IMR-90 (cell line): ENCODE data around the gene SCN8A.

Experiments used
- CTCF ChIP-seq: conservative IDR thresholded peaks from 2 replicates; pipeline ENCODE4 v1.5.1; 2012; ENCODE audit warnings: mild to moderate bottlenecking, low read depth, low read length, improper control_type of control experiment
- ELK1 ChIP-seq: fragments of 150-350 bp; IDR thresholded peaks from 2 replicates; pipeline ENCODE4 v1.6.1; 2016; ENCODE audit warnings: low read depth, mild to moderate bottlenecking, low read length, moderate library complexity, borderline replicate concordance
- MAFK ChIP-seq: IDR thresholded peaks from 2 replicates; pipeline ENCODE4 v1.6.1; 2012; ENCODE audit warnings: low read depth, low read length, improper control_type of control experiment
- POLR2A ChIP-seq: IDR thresholded peaks from 2 replicates; pipeline ENCODE4 v1.6.1; 2012; ENCODE audit warnings: mild to moderate bottlenecking, low read depth, low read length
- RAD21 ChIP-seq: IDR thresholded peaks from 2 replicates; pipeline ENCODE4 v1.6.1; 2012; ENCODE audit warnings: low read length, improper control_type of control experiment

- no peak for TF ChIP-seq CTCF
- no peak for TF ChIP-seq POLR2A
- no peak for TF ChIP-seq RAD21
- TF ChIP-seq MAFK, result no peak
- no peak for TF ChIP-seq ELK1
Measured at GRCh38 chr12:51850965-51851299, 259.9 kb downstream of the SCN8A start.
